Measurements from ENCODE around the gene IQCC. TPM values are rescaled to one million over a fixed set of nuclear protein-coding genes. Genes with fewer than 3 reads are reported as not detected.

IQCC gene
- total RNA-seq, 1 donor from 2014 or later = 1.9 TPM

DNA sequence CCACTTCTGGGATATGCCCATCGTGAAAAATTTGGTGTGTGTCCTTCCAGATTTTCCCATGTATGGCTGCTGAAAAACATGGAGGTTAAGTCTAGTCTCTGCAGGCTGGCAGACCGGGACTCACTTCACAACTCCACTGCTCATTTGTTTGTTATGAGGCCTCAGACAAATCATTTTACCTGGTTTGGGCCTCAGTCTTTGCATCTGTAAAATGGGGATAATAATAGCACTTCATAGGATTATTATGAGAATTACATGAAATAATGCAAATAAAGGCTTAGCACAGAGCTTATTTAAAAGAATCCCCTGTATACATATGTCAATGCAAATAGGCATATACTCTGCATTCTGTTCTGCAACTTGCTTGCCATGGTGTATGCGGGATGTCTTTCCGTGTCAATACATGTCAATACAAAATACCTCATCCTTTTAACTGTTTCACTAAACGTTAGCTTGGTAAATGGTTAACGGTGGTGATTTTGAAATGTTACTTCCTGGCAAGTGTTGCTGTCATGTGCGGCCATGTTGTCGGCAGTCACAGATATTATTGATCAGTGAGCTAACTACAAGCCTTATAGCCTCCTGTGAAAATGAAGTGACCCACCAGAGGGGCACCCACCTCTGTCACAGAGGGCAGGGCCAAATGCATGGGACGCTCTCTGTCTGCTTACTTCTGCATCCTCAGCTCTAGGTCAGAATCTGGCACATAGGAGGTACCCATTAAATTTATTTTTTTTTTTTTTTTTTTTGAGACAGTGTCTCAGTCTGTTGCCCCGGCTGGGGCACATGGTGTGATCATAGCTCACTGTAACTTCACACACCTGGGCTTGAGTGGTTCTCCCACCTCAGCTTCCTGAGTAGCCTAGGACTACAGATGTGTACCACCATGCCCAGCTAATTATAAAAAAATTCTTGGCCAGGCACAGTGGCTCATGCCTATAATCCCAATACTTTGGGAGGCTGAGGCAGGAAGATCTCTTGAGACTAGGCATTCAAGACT, 49.9 kb downstream of the IQCC start:
- no peak overlapping the region for H3K4me3 Mint-ChIP-seq (ENCODE audit: unreplicated experiment)

DNA sequence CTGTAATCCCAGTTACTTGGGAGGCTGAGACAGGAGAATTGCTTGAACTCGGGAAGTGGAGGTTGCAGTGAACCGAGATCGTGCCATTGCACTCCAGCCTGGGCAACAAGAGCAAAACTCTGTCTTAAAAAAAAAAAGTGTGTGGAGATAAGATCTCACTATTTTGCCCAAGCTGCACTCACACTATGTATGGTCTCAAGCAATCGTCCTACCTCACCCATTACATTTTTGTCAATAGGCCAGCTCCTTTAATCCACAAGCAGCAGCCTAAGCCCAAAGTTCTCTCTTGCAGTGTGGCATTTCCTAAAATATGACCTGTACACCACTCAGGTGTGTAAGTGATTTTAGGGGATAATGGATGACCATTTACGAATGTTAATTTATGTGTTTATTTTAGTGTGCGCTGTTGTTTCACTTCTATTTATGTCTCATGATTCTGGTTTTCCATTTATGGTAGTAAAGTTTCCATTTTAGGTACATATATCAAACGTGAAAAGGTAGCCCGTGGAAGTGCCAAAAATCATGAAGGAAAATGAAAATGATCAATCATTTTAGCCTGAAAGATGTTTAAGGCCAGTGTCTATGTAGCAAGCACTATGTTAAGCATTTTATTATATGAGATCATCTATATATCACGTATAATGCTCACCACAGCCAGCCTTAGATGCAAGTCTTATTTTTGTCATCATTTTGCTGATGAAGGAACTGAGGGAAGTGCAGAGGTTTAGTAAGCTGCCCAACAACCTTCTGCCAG, 51.2 kb downstream of the IQCC start:
- no peak overlapping the region for H3K27ac Mint-ChIP-seq (ENCODE audit: unreplicated experiment)
- H3K4me1 Mint-ChIP-seq (ENCODE audit: unreplicated experiment) = peaks cover 16% of the 10 kb centered on the region
- peaks cover 6% of the 10 kb centered on the region for H3K27me3 Mint-ChIP-seq (ENCODE audit: unreplicated experiment)
- H3K9me3 Mint-ChIP-seq (ENCODE audit: unreplicated experiment) = no peaks in the 10 kb centered on the region
- H3K36me3 Mint-ChIP-seq (ENCODE audit: low read depth, unreplicated experiment) = peaks cover 5% of the 10 kb centered on the region
- TF ChIP-seq, protein P1, sequence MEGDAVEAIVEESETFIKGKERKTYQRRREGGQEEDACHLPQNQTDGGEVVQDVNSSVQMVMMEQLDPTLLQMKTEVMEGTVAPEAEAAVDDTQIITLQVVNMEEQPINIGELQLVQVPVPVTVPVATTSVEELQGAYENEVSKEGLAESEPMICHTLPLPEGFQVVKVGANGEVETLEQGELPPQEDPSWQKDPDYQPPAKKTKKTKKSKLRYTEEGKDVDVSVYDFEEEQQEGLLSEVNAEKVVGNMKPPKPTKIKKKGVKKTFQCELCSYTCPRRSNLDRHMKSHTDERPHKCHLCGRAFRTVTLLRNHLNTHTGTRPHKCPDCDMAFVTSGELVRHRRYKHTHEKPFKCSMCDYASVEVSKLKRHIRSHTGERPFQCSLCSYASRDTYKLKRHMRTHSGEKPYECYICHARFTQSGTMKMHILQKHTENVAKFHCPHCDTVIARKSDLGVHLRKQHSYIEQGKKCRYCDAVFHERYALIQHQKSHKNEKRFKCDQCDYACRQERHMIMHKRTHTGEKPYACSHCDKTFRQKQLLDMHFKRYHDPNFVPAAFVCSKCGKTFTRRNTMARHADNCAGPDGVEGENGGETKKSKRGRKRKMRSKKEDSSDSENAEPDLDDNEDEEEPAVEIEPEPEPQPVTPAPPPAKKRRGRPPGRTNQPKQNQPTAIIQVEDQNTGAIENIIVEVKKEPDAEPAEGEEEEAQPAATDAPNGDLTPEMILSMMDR (IDR thresholded peaks at IDR 0.05; ENCODE audit: unreplicated experiment) = no peak
- DNase-seq (ENCODE audit: low spot score) = no peak
- no peak overlapping the region for H3K4me3 Mint-ChIP-seq (ENCODE audit: unreplicated experiment)

More for the DNA sequence above, 49.9 kb downstream of the IQCC start:
- TF ChIP-seq, protein P1 (IDR thresholded peaks at IDR 0.05; ENCODE audit: unreplicated experiment) = no peak
- H3K4me1 Mint-ChIP-seq (ENCODE audit: unreplicated experiment) = peaks cover 29% of the 10 kb centered on the region
- DNase-seq (ENCODE audit: low spot score) = no peak
- H3K27ac Mint-ChIP-seq (ENCODE audit: unreplicated experiment) = no peak overlapping the region
- no peaks in the 10 kb centered on the region for H3K9me3 Mint-ChIP-seq (ENCODE audit: unreplicated experiment)
- peaks cover 5% of the 10 kb centered on the region for H3K36me3 Mint-ChIP-seq (ENCODE audit: low read depth, unreplicated experiment)
- peaks cover 4% of the 10 kb centered on the region for H3K27me3 Mint-ChIP-seq (ENCODE audit: unreplicated experiment)

DNA sequence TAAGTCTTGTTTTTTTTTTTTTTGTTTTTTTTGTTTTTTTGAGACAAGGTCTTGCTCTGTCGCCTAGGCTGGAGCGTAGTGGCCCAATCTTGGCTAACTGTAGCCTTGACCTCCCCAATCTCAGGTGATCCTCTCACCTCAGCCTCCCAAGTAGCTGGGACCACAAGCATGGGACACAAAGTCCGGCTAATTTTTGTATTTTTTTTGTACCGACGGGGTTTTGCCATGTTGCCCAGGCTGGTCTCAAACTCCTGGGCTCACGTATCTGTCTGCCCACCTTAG, 51.7 kb downstream of the IQCC start:
- Mint-ChIP-seq H3K27ac (ENCODE audit: unreplicated experiment) (no peak overlapping the region), H3K4me1 (ENCODE audit: unreplicated experiment) (peaks cover 11% of the 10 kb centered on the region), H3K9me3 (ENCODE audit: unreplicated experiment) (no peaks in the 10 kb centered on the region), H3K36me3 (ENCODE audit: low read depth, unreplicated experiment) (no peaks in the 10 kb centered on the region), H3K27me3 (ENCODE audit: unreplicated experiment) (peaks cover 6% of the 10 kb centered on the region), H3K4me3 (ENCODE audit: unreplicated experiment) (no peak overlapping the region)
- TF ChIP-seq, protein P1 (IDR thresholded peaks at IDR 0.05; ENCODE audit: unreplicated experiment) = no peak
- DNase-seq (ENCODE audit: low spot score) = no peak

Other genes starting within 250 kb of the IQCC start
- 203 TPM for gene KHDRBS1, start 191.8 kb upstream of the IQCC start, total RNA-seq (ENCODE audit: unreplicated experiment)
- 26.9 TPM for gene TMEM39B, start 132.7 kb upstream of the IQCC start, total RNA-seq (ENCODE audit: unreplicated experiment)
- gene KPNA6, start 97.6 kb upstream of the IQCC start, total RNA-seq (ENCODE audit: unreplicated experiment) = 95.3 TPM
- 65.3 TPM for gene TXLNA, start 26.0 kb upstream of the IQCC start, total RNA-seq (ENCODE audit: unreplicated experiment)
- gene CCDC28B, start 5.1 kb upstream of the IQCC start, total RNA-seq (ENCODE audit: unreplicated experiment) = 22.9 TPM
- not detected for gene DCDC2B, start 3.4 kb downstream of the IQCC start, total RNA-seq (ENCODE audit: unreplicated experiment)
- 23.2 TPM for gene TMEM234, start 16.7 kb downstream of the IQCC start, total RNA-seq (ENCODE audit: unreplicated experiment)
- gene EIF3I, start 16.7 kb downstream of the IQCC start, total RNA-seq (ENCODE audit: unreplicated experiment) = 174 TPM
- gene FAM167B, start 41.6 kb downstream of the IQCC start, total RNA-seq (ENCODE audit: unreplicated experiment) = 1.4 TPM
- 1.1 TPM for gene LCK, start 45.6 kb downstream of the IQCC start, total RNA-seq (ENCODE audit: unreplicated experiment)
- 143 TPM for gene HDAC1, start 86.4 kb downstream of the IQCC start, total RNA-seq (ENCODE audit: unreplicated experiment)
- gene MARCKSL1, start 130.6 kb downstream of the IQCC start, total RNA-seq (ENCODE audit: unreplicated experiment) = 730 TPM
- 8.5 TPM for gene FAM229A, start 156.8 kb downstream of the IQCC start, total RNA-seq (ENCODE audit: unreplicated experiment)
- gene TSSK3, start 156.9 kb downstream of the IQCC start, total RNA-seq (ENCODE audit: unreplicated experiment) = 0.67 TPM
- gene BSDC1, start 188.8 kb downstream of the IQCC start, total RNA-seq (ENCODE audit: unreplicated experiment) = 79.0 TPM